ENCODE measurements around the gene GRM2.

GRCh38 chr3:51704511-51704950 lies 2.3 kb upstream of the GRM2 start:
- no peak for TF ChIP-seq BHLHE40 (IDR thresholded peaks at IDR 0.05; ENCODE audit: borderline replicate concordance)
- TF ChIP-seq TARDBP (IDR thresholded peaks at IDR 0.05): no peak
- TF ChIP-seq PKNOX1 (IDR thresholded peaks at IDR 0.05): no peak
- no peak for TF ChIP-seq ELF4 (IDR thresholded peaks at IDR 0.05)
- TF ChIP-seq SUZ12 (IDR thresholded peaks at IDR 0.05): no peak
- TF ChIP-seq FOXM1 (IDR thresholded peaks at IDR 0.05; ENCODE audit: borderline replicate concordance): no peak
